AG04450 (cell line): ENCODE data around the gene ZBTB25. TPM values are rescaled to one million over a fixed set of nuclear protein-coding genes. Genes with fewer than 3 reads are reported as not detected.

Source experiments
- CTCF ChIA-PET: fragments of 300-600, 350-600 bp; formaldehyde crosslinking; extraction: SDS; loops from one replicate; lab custom pipeline; 2022; ENCODE audit warnings: antibody characterized with exemption, inconsistent platforms; lab: Charles Lee
- POLR2A ChIA-PET: fragments of 350-600 bp; formaldehyde crosslinking; extraction: SDS; loops from one replicate; lab custom pipeline; 2021; ENCODE audit warnings: antibody characterized with exemption, inconsistent platforms; lab: Yijun Ruan, JAX
- DNase-seq: peaks from one replicate; pipeline ENCODE4 v3.0.0-alpha.2; 2011; ENCODE audit warnings: low read depth, low spot score
- H3K27ac ChIP-seq: one replicate; pipeline ENCODE4 v1.5.1; 2012; ENCODE audit warnings: low read depth, low read length, control low read depth
- H3K27me3 ChIP-seq: one replicate; pipeline ENCODE4 v1.6.0; 2012; ENCODE audit warnings: low read length; ENCODE audit not compliant: control insufficient read depth, insufficient read depth
- H3K4me3 ChIP-seq: 2 replicates; pipeline ENCODE4 v1.5.1; 2011; ENCODE audit warnings: mild to moderate bottlenecking, low read depth, low read length, control low read depth
- H3K9me3 ChIP-seq: 2 replicates; pipeline ENCODE4 v1.5.1; 2012; ENCODE audit warnings: low read length; ENCODE audit not compliant: control insufficient read depth, insufficient read depth
- polyA plus RNA-seq: library from polyadenylated mRNA; depleted of rRNA; stranded (reverse); fragments of >200 nt; gene quantifications from 2 replicates; pipeline ENCODE4 v1.2.3, GENCODE V29; 2011
- TF ChIP-seq, protein P1 (sequence below): IDR thresholded peaks from 2 replicates; pipeline ENCODE4 v1.5.1; 2011; ENCODE audit warnings: low read depth, low read length, control low read depth, inconsistent platforms

The ZBTB25 gene
- polyA plus RNA-seq, 1 experiment: 7.3 TPM

DNA sequence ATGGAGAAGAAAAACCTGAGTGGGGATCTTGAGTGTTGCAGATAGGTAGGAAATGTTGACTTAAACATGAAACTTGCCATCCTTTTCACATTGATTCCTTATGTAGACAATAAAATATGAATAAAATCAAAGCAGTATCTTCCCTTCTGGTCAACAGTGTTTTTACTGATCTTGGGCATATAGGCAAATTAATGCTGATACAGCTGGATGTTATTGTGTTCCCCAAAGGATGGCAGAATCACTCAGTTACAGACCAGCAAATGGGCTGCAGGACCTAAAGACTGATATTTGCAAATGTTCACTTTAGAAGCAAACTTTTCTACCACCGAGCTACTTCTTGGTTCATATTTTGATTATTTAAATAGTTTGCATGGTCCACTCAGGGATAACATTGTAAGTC lies 81.6 kb downstream of the ZBTB25 start:
- no peak overlapping the region for H3K27ac ChIP-seq
- ChIA-PET CTCF (interaction anchor here (1.6 kb wide), 1 partner anchor 8 kb away, joined by 10 read pairs; no protein-coding TSS in a partner anchor), POLR2A (no interaction called here)

DNA sequence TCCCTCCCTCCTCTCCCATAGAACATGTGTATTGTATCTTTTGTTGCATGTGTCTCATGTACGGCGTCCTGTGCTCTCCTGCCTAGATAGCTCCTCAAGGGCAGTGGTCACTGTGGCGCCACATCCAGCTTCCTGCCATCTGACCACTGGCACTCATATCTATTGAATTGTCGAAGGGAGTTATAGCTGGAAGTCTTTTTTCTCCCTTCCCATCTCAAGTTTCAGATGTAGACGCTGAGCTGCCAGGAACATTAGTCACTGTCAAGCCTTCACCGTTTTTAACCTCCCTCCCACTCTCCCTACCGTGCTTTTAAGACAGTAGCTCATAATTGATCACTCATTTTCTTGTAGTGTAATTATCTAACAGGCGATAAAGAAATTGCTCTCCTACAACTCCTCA lies 82.5 kb downstream of the ZBTB25 start:
- Histone ChIP-seq H3K9me3 (no peaks in the 10 kb centered on the region), H3K27me3 (no peaks in the 10 kb centered on the region), H3K4me3 (no peak overlapping the region), H3K27ac (no peak overlapping the region)
- CTCF ChIA-PET: interaction anchor here (0.9 to 1.6 kb wide), 3 partner anchors 9 to 90 kb away, joined by 3 to 10 read pairs (median 5); no protein-coding TSS in a partner anchor
- no peak for DNase-seq
- TF ChIP-seq, protein P1, sequence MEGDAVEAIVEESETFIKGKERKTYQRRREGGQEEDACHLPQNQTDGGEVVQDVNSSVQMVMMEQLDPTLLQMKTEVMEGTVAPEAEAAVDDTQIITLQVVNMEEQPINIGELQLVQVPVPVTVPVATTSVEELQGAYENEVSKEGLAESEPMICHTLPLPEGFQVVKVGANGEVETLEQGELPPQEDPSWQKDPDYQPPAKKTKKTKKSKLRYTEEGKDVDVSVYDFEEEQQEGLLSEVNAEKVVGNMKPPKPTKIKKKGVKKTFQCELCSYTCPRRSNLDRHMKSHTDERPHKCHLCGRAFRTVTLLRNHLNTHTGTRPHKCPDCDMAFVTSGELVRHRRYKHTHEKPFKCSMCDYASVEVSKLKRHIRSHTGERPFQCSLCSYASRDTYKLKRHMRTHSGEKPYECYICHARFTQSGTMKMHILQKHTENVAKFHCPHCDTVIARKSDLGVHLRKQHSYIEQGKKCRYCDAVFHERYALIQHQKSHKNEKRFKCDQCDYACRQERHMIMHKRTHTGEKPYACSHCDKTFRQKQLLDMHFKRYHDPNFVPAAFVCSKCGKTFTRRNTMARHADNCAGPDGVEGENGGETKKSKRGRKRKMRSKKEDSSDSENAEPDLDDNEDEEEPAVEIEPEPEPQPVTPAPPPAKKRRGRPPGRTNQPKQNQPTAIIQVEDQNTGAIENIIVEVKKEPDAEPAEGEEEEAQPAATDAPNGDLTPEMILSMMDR: no peak
- POLR2A ChIA-PET: interaction anchor here (0.6 to 0.7 kb wide), 2 partner anchors 18 to 33 kb away, joined by 3 to 4 read pairs; partner anchors contain the start of gene MTHFD1

More for the DNA sequence above, 81.6 kb downstream of the ZBTB25 start:
- DNase-seq: no peak
- H3K4me3 ChIP-seq: no peak overlapping the region
- TF ChIP-seq, protein P1: no peak
- no peaks in the 10 kb centered on the region for H3K27me3 ChIP-seq
- no peaks in the 10 kb centered on the region for H3K9me3 ChIP-seq

DNA sequence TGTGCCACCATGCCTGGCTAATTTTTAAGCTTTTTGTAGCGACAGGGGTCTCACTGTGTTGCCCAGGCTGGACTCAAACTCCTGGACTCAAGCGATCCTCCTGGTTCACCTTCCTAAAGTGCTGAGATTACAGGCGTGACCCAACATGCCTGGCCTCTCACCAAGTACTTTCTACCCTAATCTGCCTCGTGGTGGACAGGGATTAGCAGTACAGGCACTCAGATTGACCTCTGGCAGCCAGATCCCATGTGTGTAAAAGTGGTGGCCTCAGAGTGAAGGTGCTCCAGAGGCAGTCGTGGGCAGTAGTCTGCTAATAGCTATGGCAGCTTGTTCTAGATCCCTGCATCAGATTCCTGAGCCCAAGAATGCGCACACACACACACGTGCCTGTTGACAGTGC lies 84.6 kb downstream of the ZBTB25 start:
- H3K27me3 ChIP-seq: no peaks in the 10 kb centered on the region
- no peaks in the 10 kb centered on the region for H3K9me3 ChIP-seq
- ChIA-PET POLR2A (no interaction called here), CTCF (interaction anchor here (2.1 kb wide), 1 partner anchor 11 kb away, joined by 15 read pairs; no protein-coding TSS in a partner anchor)
- DNase-seq: no peak
- no peak overlapping the region for H3K27ac ChIP-seq
- H3K4me3 ChIP-seq: no peak overlapping the region
- TF ChIP-seq, protein P1: no peak

DNA sequence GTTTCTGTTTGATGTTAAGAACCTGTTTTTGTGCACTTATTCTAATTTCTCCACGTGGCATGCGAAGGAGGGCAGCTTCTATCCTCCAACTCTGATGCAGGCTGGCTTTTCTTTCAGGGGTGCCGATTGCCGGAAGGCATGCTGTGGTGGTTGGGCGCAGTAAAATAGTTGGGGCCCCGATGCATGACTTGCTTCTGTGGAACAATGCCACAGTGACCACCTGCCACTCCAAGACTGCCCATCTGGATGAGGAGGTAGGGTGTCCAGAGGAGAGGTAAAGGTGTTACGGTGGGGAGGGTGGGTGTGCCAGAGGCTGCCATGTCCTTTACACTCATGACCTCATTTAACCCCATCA lies 85.9 kb downstream of the ZBTB25 start:
- CTCF ChIA-PET: interaction anchor here (2.3 kb wide), 1 partner anchor 12 kb away, joined by 16 read pairs; no protein-coding TSS in a partner anchor
- POLR2A ChIA-PET: interaction anchor here (0.6 kb wide), 1 partner anchor 30 kb away, joined by 3 read pairs; the partner anchor contains the start of gene MTHFD1
- no peak overlapping the region for H3K4me3 ChIP-seq
- no peaks in the 10 kb centered on the region for H3K27me3 ChIP-seq
- no peak for DNase-seq
- TF ChIP-seq, protein P1: no peak
- no peak overlapping the region for H3K27ac ChIP-seq
- no peaks in the 10 kb centered on the region for H3K9me3 ChIP-seq

DNA sequence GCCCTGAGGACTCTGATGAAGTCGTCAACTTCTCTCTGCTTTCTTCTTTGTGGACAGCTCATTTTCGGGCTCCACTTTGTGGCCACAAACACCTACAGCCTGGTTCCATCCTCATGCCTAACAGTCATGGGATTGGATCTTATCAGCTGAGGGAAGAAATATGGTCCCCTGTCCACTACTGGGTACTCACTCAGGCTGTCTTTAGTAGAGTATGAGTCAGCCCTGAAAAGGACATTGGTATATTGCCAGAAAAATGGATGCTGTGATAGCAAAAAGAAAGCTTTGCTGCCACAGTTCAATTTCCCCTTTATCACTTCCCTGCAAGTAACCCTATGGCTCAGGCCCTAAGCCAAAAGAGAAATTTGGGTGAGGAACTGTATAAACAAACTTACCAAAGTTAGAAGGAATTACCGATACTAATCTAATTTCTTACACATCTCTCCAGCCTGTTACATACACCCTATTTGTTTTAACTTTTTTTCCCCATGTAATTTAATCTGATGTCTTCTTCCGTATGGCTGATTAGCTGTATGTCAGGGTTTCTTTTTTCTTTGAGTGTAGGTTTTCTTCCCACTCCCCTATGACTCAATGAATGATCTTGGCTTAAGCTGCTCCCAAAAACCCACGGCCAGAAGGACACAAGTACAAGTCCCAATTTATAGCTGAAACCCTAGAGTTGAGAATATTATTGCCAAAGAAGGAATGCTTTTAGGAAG lies 86.4 kb downstream of the ZBTB25 start:
- Histone ChIP-seq H3K27me3 (no peaks in the 10 kb centered on the region), H3K4me3 (no peak overlapping the region), H3K9me3 (no peaks in the 10 kb centered on the region), H3K27ac (no peak overlapping the region)
- no peak for DNase-seq
- ChIA-PET POLR2A (interaction anchor here (0.6 kb wide), 1 partner anchor 29 kb away, joined by 3 read pairs; the partner anchor contains the start of gene MTHFD1), CTCF (interaction anchor here (2.3 kb wide), 1 partner anchor 13 kb away, joined by 16 read pairs; no protein-coding TSS in a partner anchor)
- TF ChIP-seq, protein P1: no peak
